BLaER1 (cell line): ENCODE results near the gene DNAJC5G.
A peak's percentile ranks its signal among the peaks of the same experiment; 100 is the strongest.

Source experiments
- H3K27ac ChIP-seq: shearing (Covaris generic); formaldehyde crosslinking; 2 replicates; pipeline ENCODE4 v1.8.1; 2022
- H3K27me3 ChIP-seq: shearing (Covaris generic); formaldehyde crosslinking; 2 replicates; pipeline ENCODE4 v1.8.1; 2022
- H3K36me3 ChIP-seq: shearing (Covaris generic); formaldehyde crosslinking; 2 replicates; pipeline ENCODE4 v1.8.1; 2022
- H3K4me1 ChIP-seq: shearing (Covaris generic); formaldehyde crosslinking; 2 replicates; pipeline ENCODE4 v1.8.1; 2022
- H3K4me2 ChIP-seq: shearing (Covaris generic); formaldehyde crosslinking; 2 replicates; pipeline ENCODE4 v1.8.1; 2022
- H3K4me3 ChIP-seq: shearing (Covaris generic); formaldehyde crosslinking; 2 replicates; pipeline ENCODE4 v1.8.1; 2022
- H3K9ac ChIP-seq: shearing (Covaris generic); formaldehyde crosslinking; 2 replicates; pipeline ENCODE4 v1.8.1; 2022
- H3K9me3 ChIP-seq: shearing (Covaris generic); formaldehyde crosslinking; 2 replicates; pipeline ENCODE4 v1.8.1; 2022
- H4K20me1 ChIP-seq: shearing (Covaris generic); formaldehyde crosslinking; 2 replicates; pipeline ENCODE4 v1.8.1; 2022
- Cebpa-rat ChIP-seq: shearing (Covaris generic); IDR thresholded peaks from 2 replicates; pipeline ENCODE4 v1.8.1; 2022

The DNAJC5G gene

DNA sequence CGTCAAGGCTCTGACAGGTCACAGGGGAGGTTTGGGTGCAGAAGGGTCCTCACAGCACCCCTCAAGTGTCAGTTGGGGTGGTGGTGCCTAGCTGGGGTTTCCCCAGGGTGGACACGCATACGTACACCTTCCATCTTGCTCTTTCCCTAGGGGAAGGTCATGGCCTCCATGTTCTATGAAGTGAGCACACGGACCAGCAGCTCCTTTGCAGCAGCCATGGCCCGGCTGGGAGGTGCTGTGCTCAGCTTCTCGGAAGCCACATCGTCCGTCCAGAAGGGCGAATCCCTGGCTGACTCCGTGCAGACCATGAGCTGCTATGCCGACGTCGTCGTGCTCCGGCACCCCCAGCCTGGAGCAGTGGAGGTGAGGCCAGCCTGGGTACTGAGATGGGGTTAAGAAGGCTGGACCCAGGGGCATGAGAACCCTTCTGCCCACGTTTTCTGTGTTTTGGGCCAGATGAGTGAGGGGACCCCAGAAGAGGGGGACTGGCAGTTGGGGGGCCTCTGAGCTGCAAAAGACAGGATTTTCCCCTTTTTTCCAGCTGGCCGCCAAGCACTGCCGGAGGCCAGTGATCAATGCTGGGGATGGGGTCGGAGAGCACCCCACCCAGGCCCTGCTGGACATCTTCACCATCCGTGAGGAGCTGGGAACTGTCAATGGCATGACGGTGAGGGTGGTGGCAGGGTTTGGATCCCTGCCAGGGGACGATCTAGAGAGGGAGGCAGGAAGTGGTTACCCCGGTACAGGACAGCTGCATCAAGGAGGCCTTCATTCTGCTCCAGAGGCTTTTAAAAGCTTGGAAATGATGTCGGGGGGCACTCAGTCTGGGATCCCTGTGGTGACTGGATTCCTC is 33.2 kb upstream of the DNAJC5G start:
- Histone ChIP-seq H3K9me3 (no peaks in the 10 kb centered on the region), H3K9ac (peak overlapping the region; percentile 58; the same call in 1 of the 2 replicates), H3K4me3 (no peak overlapping the region), H3K4me1 (peaks cover 17% of the 10 kb centered on the region), H4K20me1 (peaks cover 10% of the 10 kb centered on the region; the same call in 1 of the 2 replicates), H3K27me3 (no peaks in the 10 kb centered on the region), H3K27ac (peak overlapping the region; percentile 50), H3K4me2 (peak overlapping the region; percentile 71), H3K36me3 (peaks cover 84% of the 10 kb centered on the region)
- TF ChIP-seq Cebpa-rat, result no peak

DNA sequence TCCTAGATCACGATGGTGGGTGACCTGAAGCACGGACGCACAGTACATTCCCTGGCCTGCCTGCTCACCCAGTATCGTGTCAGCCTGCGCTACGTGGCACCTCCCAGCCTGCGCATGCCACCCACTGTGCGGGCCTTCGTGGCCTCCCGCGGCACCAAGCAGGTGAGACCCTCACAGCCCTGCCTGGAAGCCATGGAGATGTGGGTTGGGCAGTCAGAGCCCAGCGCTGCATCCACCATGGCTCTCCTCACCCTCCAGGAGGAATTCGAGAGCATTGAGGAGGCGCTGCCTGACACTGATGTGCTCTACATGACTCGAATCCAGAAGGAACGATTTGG is 32.6 kb upstream of the DNAJC5G start:
- no peaks in the 10 kb centered on the region for H3K27me3 ChIP-seq
- no peak overlapping the region for H3K4me3 ChIP-seq
- H3K27ac ChIP-seq, result peak overlapping the region; percentile 50
- peaks cover 78% of the 10 kb centered on the region for H3K36me3 ChIP-seq
- H3K4me2 ChIP-seq, result peak overlapping the region; percentile 71
- peaks cover 10% of the 10 kb centered on the region; the same call in 1 of the 2 replicates for H4K20me1 ChIP-seq
- no peaks in the 10 kb centered on the region for H3K9me3 ChIP-seq
- TF ChIP-seq Cebpa-rat, result no peak
- H3K9ac ChIP-seq, result no peak overlapping the region
- peaks cover 17% of the 10 kb centered on the region for H3K4me1 ChIP-seq

DNA sequence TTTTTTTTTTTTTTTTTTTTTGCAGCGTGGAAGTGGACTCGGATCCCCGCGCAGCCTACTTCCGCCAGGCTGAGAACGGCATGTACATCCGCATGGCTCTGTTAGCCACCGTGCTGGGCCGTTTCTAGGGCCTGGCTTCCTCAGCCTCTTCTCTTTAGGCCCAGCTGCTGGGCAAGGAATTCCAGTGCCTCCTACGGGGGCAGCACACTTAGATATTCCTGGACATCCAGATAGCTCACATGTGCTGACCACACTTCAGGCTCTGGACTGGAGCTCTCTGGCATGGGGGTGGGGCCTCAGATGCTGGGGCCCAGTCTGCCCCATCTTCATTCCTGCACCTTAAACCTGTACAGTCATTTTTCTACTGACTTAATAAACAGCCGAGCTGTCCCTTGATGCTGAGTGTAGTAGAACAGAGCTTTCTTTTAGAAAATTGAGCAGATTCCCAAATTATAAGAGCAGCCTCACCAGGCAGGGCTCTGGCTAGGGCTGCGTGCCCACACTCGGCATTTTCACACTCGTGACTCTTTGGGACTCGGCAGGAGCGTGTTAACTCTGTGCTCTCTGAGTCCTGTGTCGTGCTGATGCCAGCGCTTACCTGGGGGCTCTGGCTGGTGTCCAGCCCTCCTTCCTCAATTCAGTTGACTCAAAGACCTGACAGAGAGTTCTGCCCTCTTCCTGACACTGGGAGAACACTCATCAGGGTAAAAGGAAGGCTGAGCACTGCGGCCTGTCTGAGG is 31.7 kb upstream of the DNAJC5G start:
- no peaks in the 10 kb centered on the region for H3K9me3 ChIP-seq
- no peak overlapping the region for H3K27ac ChIP-seq
- TF ChIP-seq Cebpa-rat, result no peak
- H3K36me3 ChIP-seq, result peaks cover 68% of the 10 kb centered on the region
- peaks cover 10% of the 10 kb centered on the region; the same call in 1 of the 2 replicates for H4K20me1 ChIP-seq
- H3K4me3 ChIP-seq, result no peak overlapping the region
- no peaks in the 10 kb centered on the region for H3K27me3 ChIP-seq
- no peak overlapping the region for H3K9ac ChIP-seq
- no peak overlapping the region for H3K4me2 ChIP-seq
- peaks cover 17% of the 10 kb centered on the region for H3K4me1 ChIP-seq

DNA sequence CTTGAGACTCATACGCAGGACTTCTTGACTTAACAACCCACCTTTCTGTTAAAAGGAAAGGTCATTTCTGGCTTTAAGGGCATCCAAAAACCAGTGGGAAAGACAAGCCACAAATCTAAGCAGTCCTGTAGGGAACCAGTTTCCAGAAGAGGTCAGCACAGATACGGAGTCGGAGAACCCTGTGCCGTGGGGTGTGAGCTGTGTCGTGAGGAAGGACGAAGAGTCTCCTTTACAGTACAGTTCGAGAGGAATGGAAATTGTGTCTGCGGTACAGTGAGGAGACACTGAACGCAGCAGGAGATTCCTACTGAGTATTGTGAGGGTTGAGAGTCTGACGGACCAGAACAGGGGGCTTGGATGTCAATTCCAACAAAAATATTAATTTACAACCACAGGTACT is 30.1 kb upstream of the DNAJC5G start:
- Histone ChIP-seq H3K9ac (no peak overlapping the region), H3K36me3 (peaks cover 53% of the 10 kb centered on the region), H3K4me2 (no peak overlapping the region), H3K9me3 (no peaks in the 10 kb centered on the region), H3K27ac (no peak overlapping the region), H3K4me1 (peaks cover 33% of the 10 kb centered on the region), H3K27me3 (no peaks in the 10 kb centered on the region; the same call in 1 of the 2 replicates), H3K4me3 (no peak overlapping the region), H4K20me1 (peaks cover 10% of the 10 kb centered on the region; the same call in 1 of the 2 replicates)
- TF ChIP-seq Cebpa-rat, result no peak

DNA sequence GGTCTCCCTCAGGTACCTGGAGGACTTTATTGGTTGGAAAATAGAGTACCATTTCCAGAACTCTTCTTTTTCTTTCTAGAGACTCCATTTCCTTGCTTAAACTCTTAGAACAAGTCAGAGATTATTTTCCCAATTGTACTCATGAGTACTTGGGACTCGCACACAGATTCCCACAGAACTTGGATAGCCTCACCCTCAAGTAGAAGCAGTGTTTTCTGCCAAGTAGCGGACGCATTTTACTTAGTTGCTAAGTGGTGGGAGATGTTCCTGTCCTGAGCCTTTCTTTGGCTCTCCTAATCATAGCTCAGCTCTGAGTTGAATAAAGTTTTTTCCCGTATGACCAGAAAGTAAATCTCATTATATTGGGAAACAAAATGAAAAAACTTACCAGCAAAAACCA is 29.6 kb upstream of the DNAJC5G start:
- Histone ChIP-seq H3K9me3 (no peaks in the 10 kb centered on the region), H3K36me3 (peaks cover 48% of the 10 kb centered on the region), H3K4me2 (no peak overlapping the region), H3K9ac (no peak overlapping the region), H3K4me3 (no peak overlapping the region), H3K27me3 (no peaks in the 10 kb centered on the region; the same call in 1 of the 2 replicates), H4K20me1 (peaks cover 10% of the 10 kb centered on the region; the same call in 1 of the 2 replicates), H3K27ac (no peak overlapping the region), H3K4me1 (peaks cover 38% of the 10 kb centered on the region)
- no peak for TF ChIP-seq Cebpa-rat

DNA sequence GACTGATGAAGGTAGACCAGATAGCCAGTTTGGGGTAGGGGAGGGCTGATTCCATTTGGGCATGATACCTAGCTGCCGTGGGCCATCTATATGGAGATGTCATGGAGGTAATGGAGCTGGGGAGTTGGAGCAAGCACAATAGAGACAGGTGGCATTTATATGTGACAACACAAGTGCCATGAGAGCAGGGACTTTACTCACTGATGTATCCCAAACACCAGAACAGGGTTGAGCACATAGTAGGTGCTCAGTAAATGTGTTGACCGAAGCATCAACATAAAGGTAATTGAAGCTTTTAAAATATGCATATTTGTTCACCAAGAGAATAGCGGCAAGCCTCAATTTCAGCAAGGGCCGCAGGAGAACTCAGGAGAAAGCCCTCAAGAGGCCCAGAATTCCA is 27.3 kb upstream of the DNAJC5G start:
- H3K27ac ChIP-seq, result no peak overlapping the region
- no peak overlapping the region for H3K9ac ChIP-seq
- no peak overlapping the region for H3K4me2 ChIP-seq
- no peak overlapping the region for H3K4me3 ChIP-seq
- H3K4me1 ChIP-seq, result peaks cover 35% of the 10 kb centered on the region
- H3K27me3 ChIP-seq, result no peaks in the 10 kb centered on the region; the same call in 1 of the 2 replicates
- peaks cover 25% of the 10 kb centered on the region for H3K36me3 ChIP-seq
- no peaks in the 10 kb centered on the region; the same call in 1 of the 2 replicates for H4K20me1 ChIP-seq
- no peaks in the 10 kb centered on the region for H3K9me3 ChIP-seq
- no peak for TF ChIP-seq Cebpa-rat

DNA sequence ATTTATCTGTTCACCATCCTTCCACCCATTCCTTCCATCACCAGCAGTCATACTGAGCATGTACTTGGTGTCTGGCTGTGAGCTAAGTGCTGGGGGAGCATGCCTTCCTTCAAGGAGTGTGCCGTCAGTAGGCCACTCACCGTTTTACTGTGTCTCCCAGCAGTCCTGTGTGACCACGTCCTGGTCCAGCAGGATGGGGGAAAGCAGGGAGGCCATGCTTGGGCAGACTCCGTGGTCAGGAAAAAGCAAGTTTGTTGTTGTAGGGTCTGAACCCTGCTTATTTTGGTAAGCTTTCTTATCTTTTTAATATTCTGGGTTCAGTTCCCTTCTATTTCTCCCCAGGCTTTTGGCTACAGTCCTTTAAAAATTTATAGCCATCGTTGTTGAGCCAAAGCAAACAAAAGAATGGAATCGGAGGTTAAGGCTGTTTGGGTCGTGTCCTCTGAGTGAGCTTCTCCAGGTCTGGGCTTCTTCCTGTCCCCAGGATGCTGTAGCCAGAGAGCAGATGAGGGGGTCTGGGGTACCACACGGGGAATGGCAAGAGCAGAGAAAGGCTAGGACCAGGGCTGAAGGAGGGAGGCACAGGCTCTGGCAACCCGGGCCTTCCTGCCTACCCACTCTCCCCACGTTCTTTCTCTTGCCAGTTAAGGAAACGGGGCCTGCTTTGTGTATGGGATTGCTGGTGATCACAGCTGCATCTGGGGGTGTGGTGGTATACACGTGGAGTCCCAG is 25.9 kb upstream of the DNAJC5G start:
- no peak overlapping the region for H3K9ac ChIP-seq
- no peak overlapping the region for H3K27ac ChIP-seq
- H3K27me3 ChIP-seq, result no peaks in the 10 kb centered on the region; the same call in 1 of the 2 replicates
- H4K20me1 ChIP-seq, result no peaks in the 10 kb centered on the region
- peaks cover 35% of the 10 kb centered on the region for H3K4me1 ChIP-seq
- peak overlapping the region; percentile 74 for H3K4me2 ChIP-seq
- peaks cover 11% of the 10 kb centered on the region for H3K36me3 ChIP-seq
- TF ChIP-seq Cebpa-rat, result no peak
- no peak overlapping the region for H3K4me3 ChIP-seq
- H3K9me3 ChIP-seq, result no peaks in the 10 kb centered on the region

DNA sequence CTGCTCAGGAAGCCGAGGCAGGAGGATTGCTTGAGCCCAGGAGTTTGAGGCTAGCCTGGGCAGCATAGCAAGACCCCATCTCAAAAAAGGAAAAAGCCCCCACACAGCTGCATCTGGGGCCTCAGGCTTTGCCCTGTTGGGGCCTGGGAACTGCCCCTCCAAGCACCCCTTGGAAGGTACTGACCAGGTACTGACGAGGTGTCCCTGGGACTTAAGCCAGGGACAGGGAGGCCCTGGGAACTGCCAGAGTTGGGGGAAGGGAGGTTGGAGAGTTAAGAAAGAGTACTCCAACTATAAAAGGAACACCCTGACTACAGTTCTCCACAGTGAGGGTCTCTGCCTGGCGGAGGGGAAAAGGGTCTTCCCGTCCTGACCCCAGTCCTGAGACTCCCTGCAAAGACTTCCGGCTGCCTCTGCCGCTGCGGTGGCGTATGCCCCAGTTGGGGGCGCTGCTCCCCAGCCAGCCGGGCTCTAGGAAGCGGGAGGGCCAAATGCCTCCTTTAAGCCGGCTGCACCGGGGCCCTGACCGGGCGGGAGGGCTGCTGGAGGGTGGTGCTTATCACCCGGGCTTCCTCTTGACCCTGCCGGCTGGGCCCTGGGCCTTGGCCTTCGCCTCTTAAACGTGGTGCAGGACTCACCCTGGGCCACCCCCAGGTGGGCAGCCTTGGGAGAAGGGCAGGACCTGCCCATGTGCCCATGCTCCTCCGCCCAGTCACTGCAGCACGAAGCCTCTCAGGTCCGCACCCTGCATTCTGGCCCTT is 25.2 kb upstream of the DNAJC5G start:
- Histone ChIP-seq H3K4me1 (peaks cover 35% of the 10 kb centered on the region), H3K9me3 (no peaks in the 10 kb centered on the region), H3K27me3 (no peaks in the 10 kb centered on the region; the same call in 1 of the 2 replicates), H3K4me2 (peak overlapping the region; percentile 74), H3K4me3 (no peak overlapping the region), H3K36me3 (peaks cover 3% of the 10 kb centered on the region), H3K27ac (no peak overlapping the region), H4K20me1 (no peaks in the 10 kb centered on the region), H3K9ac (no peak overlapping the region)
- no peak for TF ChIP-seq Cebpa-rat
